K562 (cell line): ENCODE results near the gene PFN3. TPM values are rescaled to one million over a fixed set of nuclear protein-coding genes. Genes with fewer than 3 reads are reported as not detected.

ENCODE experiments used
- CBFA2T3 ChIP-seq: fragments of 450-650 bp; IDR thresholded peaks from 2 replicates; pipeline ENCODE4 v1.6.1; 2017
- DPF2 ChIP-seq: fragments of 450-650 bp; IDR thresholded peaks from 2 replicates; pipeline ENCODE4 v1.6.1; 2016
- EP300 ChIP-seq: IDR thresholded peaks from 2 replicates; pipeline ENCODE4 v1.6.1; 2012; ENCODE audit warnings: low read length, improper control_type of control experiment
- GATAD2B ChIP-seq: fragments of 450-650 bp; IDR thresholded peaks from 2 replicates; pipeline ENCODE4 v1.6.1; 2017; ENCODE audit warnings: mild to moderate bottlenecking, borderline replicate concordance
- HDAC1 ChIP-seq, 2 experiments: fragments of 450-650 bp; IDR thresholded peaks; 2 replicates each; pipeline ENCODE4 v1.6.1; 2016 to 2017; ENCODE audit warnings: inconsistent platforms in 1 of 2, mild to moderate bottlenecking in 1 of 2, moderate library complexity in 1 of 2
- JUND ChIP-seq, 2 experiments: IDR thresholded peaks; 2 replicates in 1 of 2; 3 replicates in 1 of 2; pipeline ENCODE4 v1.6.1; 2011; ENCODE audit warnings: borderline replicate concordance in 2 of 2, low read depth in 2 of 2, low read length in 2 of 2, improper control_type of control experiment in 1 of 2, missing biosample characterization in 1 of 2, missing genetic modification characterization in 1 of 2, missing genetic modification reagents in 1 of 2
- KAT7 ChIP-seq: sonication (generic); formaldehyde crosslinking; IDR thresholded peaks from 2 replicates; pipeline ENCODE4 v1.8.0; 2022; ENCODE audit warnings: missing genetic modification reagents, mild to moderate bottlenecking, borderline replicate concordance
- MAFK ChIP-seq: IDR thresholded peaks from 2 replicates; pipeline ENCODE4 v1.6.1; 2011; ENCODE audit warnings: low read length, improper control_type of control experiment
- MCM2 ChIP-seq: fragments of 450-650 bp; IDR thresholded peaks from 2 replicates; pipeline ENCODE4 v1.6.1; 2017; ENCODE audit warnings: low read depth, mild to moderate bottlenecking
- MTA1 ChIP-seq: fragments of 450-650 bp; IDR thresholded peaks from 2 replicates; pipeline ENCODE4 v1.6.1; 2017; ENCODE audit warnings: borderline replicate concordance
- POLR2AphosphoS2 ChIP-seq: IDR thresholded peaks from 2 replicates; pipeline ENCODE4 v1.6.1; 2012; ENCODE audit warnings: low read length, improper control_type of control experiment
- RB1 ChIP-seq: fragments of 450-650 bp; IDR thresholded peaks from 2 replicates; pipeline ENCODE4 v1.6.1; 2017; ENCODE audit warnings: low read depth, mild to moderate bottlenecking
- TFAP4 ChIP-seq: sonication (generic); formaldehyde crosslinking; IDR thresholded peaks from 2 replicates; pipeline ENCODE4 v1.8.0; 2022; ENCODE audit warnings: missing genetic modification reagents, mild to moderate bottlenecking, moderate library complexity, borderline replicate concordance
- THRAP3 ChIP-seq: fragments of 450-650 bp; IDR thresholded peaks from 2 replicates; pipeline ENCODE4 v1.6.1; 2016; ENCODE audit warnings: mild to moderate bottlenecking, inconsistent platforms, borderline replicate concordance
- polyA plus RNA-seq, 8 experiments: library from polyadenylated mRNA; depleted of rRNA in 4 of 8; stranded (reverse) in 5 of 8; unstranded in 3 of 8; fragments of >200 nt; fragmentation: Nextera tagmentation in 2 of 8; fragmentation: Illumina TruSeq in 1 of 8; extraction: Ambion mirVana in 2 of 8; extraction: Trizol in 1 of 8; gene quantifications; 2 replicates each; pipeline versions ENCODE4 v1.2.1 to v1.2.3, GENCODE V29; 2011 to 2014; ENCODE audit warnings: inconsistent platforms in 1 of 8, missing spikeins in 1 of 8
- total RNA-seq, 7 experiments: library from RNA; depleted of rRNA in 6 of 7; stranded (reverse); fragments of >200 nt in 6 of 7; fragmentation: Illumina TruSeq in 2 of 7; extraction: Trizol in 2 of 7; gene quantifications; 2 replicates each; pipeline versions ENCODE4 v1.2.1 to v1.2.3, GENCODE V29; 2011 to 2021; ENCODE audit warnings: low replicate concordance in 1 of 7
- TF ChIP-seq, protein P1 (sequence below), 2 experiments: fragments of 200-800 bp in 1 of 2; sonication (Bioruptor generic) in 1 of 2; sonication (generic) in 1 of 2; formaldehyde crosslinking in 1 of 2; IDR thresholded peaks in 1 of 2; conservative IDR thresholded peaks in 1 of 2; 2 replicates each; pipeline versions ENCODE4 v1.5.0 to v1.6.1; 2016 to 2020; ENCODE audit warnings: missing compliant biosample characterization in 1 of 2, missing genetic modification characterization in 1 of 2, missing genetic modification reagents in 1 of 2
- TF ChIP-seq, protein P2 (sequence below): sonication (generic); formaldehyde crosslinking; IDR thresholded peaks from 2 replicates; pipeline ENCODE4 v1.8.1; 2023; ENCODE audit warnings: mild to moderate bottlenecking, missing genetic modification reagents
- TF ChIP-seq, protein P3 (sequence below), 2 experiments: fragments of 450-650 bp in 1 of 2; IDR thresholded peaks; 2 replicates each; pipeline ENCODE4 v1.6.1; 2011 to 2017; ENCODE audit warnings: low read depth in 2 of 2, antibody characterized with exemption in 1 of 2, borderline replicate concordance in 1 of 2, low read length in 1 of 2, mild to moderate bottlenecking in 1 of 2, mixed read lengths in 1 of 2; ENCODE audit not compliant: control insufficient read depth in 1 of 2
- TF ChIP-seq, protein P4 (sequence below): conservative IDR thresholded peaks from 2 replicates; pipeline ENCODE4 v1.6.1; 2011; ENCODE audit warnings: low read depth, mild to moderate bottlenecking, low read length; ENCODE audit not compliant: control insufficient read depth

PFN3 gene
- total and polyA plus RNA-seq, 9 of the 15 experiments (the other 6 are each of a cell fraction or from before 2014, with no cell fraction given): not detected

DNA sequence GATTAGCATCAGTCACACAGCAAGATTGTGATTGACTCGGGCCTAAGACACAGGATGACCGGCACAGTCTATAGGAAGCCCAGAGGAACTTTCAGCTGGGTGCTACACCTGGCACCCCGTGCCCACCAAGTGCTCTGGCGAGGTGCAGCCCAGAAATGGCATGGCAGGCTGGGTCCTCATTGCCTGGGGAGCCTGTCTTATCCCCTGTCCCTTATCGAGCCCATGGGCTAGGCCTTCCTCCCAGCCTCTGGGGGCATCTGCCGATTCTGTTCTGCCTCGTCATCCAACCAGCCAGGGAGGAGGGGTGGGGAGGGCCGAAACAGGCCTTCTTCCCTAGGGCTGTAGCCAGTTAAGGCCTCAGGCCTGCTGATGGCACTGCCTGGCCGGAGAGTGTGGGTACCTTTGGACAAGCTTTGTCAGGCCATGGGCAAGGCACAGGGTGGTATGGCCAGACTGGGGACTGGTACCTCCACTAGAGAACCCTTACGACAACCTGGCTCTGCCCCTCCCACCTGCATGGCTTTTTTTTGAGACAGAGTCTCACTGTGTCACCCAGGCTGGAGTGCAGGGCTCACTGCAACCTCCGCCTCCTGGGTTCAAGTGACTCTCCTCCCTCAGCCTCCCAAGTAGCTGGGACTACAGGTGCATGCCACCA is 27.6 kb upstream of the PFN3 start (continued):
- TF ChIP-seq GATAD2B (peak; percentile 54; the same call in 1 of the 2 replicates), HDAC1 (IDR thresholded peaks at IDR 0.05) (peak in 1 of 2 experiments; percentile 67; a peak in 2 of 4 replicates), RB1 (peak; percentile 19; the same call in 1 of the 2 replicates), THRAP3 (no peak), MAFK (peak; percentile 85), KAT7 (CRISPR knock-in tag) (0 out of 2 replicates have a peak, but pooled peaks have one; percentile 28), MTA1 (no peak), TFAP4 (peak; percentile 61; the same call in 1 of the 2 replicates), JUND (IDR thresholded peaks at IDR 0.05; ENCODE audit: borderline replicate concordance, low read depth, low read length) (peak; percentile 57), JUND (tag; IDR thresholded peaks at IDR 0.05; ENCODE audit: borderline replicate concordance, low read depth, low read length) (peak; percentile 8; the same call in 1 of the 3 replicates), MCM2 (no peak), CBFA2T3 (peak; percentile 27; the same call in 1 of the 2 replicates), EP300 (peak; percentile 16; the same call in 1 of the 2 replicates), DPF2 (peak; percentile 74), POLR2AphosphoS2 (no peak; the same call in 1 of the 2 replicates)
- TF ChIP-seq, protein P1, sequence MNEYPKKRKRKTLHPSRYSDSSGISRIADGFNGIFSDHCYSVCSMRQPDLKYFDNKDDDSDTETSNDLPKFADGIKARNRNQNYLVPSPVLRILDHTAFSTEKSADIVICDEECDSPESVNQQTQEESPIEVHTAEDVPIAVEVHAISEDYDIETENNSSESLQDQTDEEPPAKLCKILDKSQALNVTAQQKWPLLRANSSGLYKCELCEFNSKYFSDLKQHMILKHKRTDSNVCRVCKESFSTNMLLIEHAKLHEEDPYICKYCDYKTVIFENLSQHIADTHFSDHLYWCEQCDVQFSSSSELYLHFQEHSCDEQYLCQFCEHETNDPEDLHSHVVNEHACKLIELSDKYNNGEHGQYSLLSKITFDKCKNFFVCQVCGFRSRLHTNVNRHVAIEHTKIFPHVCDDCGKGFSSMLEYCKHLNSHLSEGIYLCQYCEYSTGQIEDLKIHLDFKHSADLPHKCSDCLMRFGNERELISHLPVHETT (CRISPR knock-in tag; conservative IDR thresholded peaks at IDR 0.05 in 1 of 2, IDR thresholded peaks at IDR 0.05 in 1 of 2): 0 out of 4 replicates have a peak, but pooled peaks of 1 of the 2 experiments have one; percentile 13
- TF ChIP-seq, protein P2, sequence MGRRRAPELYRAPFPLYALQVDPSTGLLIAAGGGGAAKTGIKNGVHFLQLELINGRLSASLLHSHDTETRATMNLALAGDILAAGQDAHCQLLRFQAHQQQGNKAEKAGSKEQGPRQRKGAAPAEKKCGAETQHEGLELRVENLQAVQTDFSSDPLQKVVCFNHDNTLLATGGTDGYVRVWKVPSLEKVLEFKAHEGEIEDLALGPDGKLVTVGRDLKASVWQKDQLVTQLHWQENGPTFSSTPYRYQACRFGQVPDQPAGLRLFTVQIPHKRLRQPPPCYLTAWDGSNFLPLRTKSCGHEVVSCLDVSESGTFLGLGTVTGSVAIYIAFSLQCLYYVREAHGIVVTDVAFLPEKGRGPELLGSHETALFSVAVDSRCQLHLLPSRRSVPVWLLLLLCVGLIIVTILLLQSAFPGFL (CRISPR knock-in tag): no peak
- TF ChIP-seq, protein P3, sequence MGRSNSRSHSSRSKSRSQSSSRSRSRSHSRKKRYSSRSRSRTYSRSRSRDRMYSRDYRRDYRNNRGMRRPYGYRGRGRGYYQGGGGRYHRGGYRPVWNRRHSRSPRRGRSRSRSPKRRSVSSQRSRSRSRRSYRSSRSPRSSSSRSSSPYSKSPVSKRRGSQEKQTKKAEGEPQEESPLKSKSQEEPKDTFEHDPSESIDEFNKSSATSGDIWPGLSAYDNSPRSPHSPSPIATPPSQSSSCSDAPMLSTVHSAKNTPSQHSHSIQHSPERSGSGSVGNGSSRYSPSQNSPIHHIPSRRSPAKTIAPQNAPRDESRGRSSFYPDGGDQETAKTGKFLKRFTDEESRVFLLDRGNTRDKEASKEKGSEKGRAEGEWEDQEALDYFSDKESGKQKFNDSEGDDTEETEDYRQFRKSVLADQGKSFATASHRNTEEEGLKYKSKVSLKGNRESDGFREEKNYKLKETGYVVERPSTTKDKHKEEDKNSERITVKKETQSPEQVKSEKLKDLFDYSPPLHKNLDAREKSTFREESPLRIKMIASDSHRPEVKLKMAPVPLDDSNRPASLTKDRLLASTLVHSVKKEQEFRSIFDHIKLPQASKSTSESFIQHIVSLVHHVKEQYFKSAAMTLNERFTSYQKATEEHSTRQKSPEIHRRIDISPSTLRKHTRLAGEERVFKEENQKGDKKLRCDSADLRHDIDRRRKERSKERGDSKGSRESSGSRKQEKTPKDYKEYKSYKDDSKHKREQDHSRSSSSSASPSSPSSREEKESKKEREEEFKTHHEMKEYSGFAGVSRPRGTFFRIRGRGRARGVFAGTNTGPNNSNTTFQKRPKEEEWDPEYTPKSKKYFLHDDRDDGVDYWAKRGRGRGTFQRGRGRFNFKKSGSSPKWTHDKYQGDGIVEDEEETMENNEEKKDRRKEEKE (IDR thresholded peaks at IDR 0.05; ENCODE audit: borderline replicate concordance in 1 of 2, control insufficient read depth in 1 of 2, low read depth in 2 of 2, low read length in 1 of 2): 0 out of 4 replicates have a peak, but pooled peaks of 1 of the 2 experiments have one; percentile 21
- TF ChIP-seq, protein P4, sequence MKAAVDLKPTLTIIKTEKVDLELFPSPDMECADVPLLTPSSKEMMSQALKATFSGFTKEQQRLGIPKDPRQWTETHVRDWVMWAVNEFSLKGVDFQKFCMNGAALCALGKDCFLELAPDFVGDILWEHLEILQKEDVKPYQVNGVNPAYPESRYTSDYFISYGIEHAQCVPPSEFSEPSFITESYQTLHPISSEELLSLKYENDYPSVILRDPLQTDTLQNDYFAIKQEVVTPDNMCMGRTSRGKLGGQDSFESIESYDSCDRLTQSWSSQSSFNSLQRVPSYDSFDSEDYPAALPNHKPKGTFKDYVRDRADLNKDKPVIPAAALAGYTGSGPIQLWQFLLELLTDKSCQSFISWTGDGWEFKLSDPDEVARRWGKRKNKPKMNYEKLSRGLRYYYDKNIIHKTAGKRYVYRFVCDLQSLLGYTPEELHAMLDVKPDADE: 0 out of 2 replicates have a peak, but pooled peaks have one; percentile 49
